Ishikawa (cell line): ENCODE data around the gene ASB9.

Source experiments
- CEBPB ChIP-seq: IDR thresholded peaks from 2 replicates; pipeline ENCODE4 v1.6.1; 2012
- EP300 ChIP-seq: IDR thresholded peaks from 2 replicates; pipeline ENCODE4 v1.6.1; 2012; ENCODE audit warnings: borderline replicate concordance
- NFIC ChIP-seq: IDR thresholded peaks from 2 replicates; pipeline ENCODE4 v1.6.1; 2012
- RAD21 ChIP-seq: IDR thresholded peaks from 2 replicates; pipeline ENCODE4 v1.6.1; 2012; ENCODE audit warnings: low read depth
- REST ChIP-seq: IDR thresholded peaks from 2 replicates; pipeline ENCODE4 v1.6.1; 2012; ENCODE audit warnings: low read depth, mild to moderate bottlenecking
- TAF1 ChIP-seq: IDR thresholded peaks from 2 replicates; pipeline ENCODE4 v1.6.1; 2012; ENCODE audit warnings: low read depth, mild to moderate bottlenecking
- YY1 ChIP-seq: IDR thresholded peaks from 2 replicates; pipeline ENCODE4 v1.6.1; 2012; ENCODE audit warnings: low read depth

GRCh38 chrX:15319075-15319474, 49.2 kb upstream of the ASB9 start:
- no peak for TF ChIP-seq YY1
- TF ChIP-seq CEBPB, result no peak
- TF ChIP-seq REST, result no peak
- no peak for TF ChIP-seq EP300
- no peak for TF ChIP-seq RAD21
- no peak for TF ChIP-seq TAF1
- TF ChIP-seq NFIC, result no peak
